ENCODE measurements around the gene MAP2K2. TPM values are rescaled to one million over a fixed set of nuclear protein-coding genes. Genes with fewer than 3 reads are reported as not detected.

The MAP2K2 gene
- 104 to 145 TPM (median 123 TPM) in 5 replicates for total RNA-seq (2022; extraction: Qiagen RNA extraction; ENCODE audit: low read depth)

GRCh38 chr19:4123615-4124568 is at the start of gene MAP2K2:
MAP2K2 (minus strand) TSS chr19:4124122; CDS start chr19:4123875, 247 bp downstream.

GRCh38 chr19:4066682-4067395 is 57.1 kb downstream of the MAP2K2 start, which contains the start of gene ZBTB7A:
ZBTB7A (minus strand) TSS chr19:4066899; CDS start chr19:4055232, 11,667 bp downstream.

Other genes with a start within 250 kb of the MAP2K2 start
- gene ATCAY, start 243.4 kb downstream of the MAP2K2 start, total RNA-seq (2022; extraction: Qiagen RNA extraction; ENCODE audit: low read depth): 0.09 to 0.24 TPM (median 0.18 TPM) in 5 replicates
- not detected in 5 replicates for gene NMRK2, start 191.1 kb downstream of the MAP2K2 start, total RNA-seq (2022; extraction: Qiagen RNA extraction; ENCODE audit: low read depth)
- 42.8 to 52.6 TPM (median 47.8 TPM) in 5 replicates for gene DAPK3, start 153.0 kb downstream of the MAP2K2 start, total RNA-seq (2022; extraction: Qiagen RNA extraction; ENCODE audit: low read depth)
- gene EEF2, start 138.7 kb downstream of the MAP2K2 start, total RNA-seq (2022; extraction: Qiagen RNA extraction; ENCODE audit: low read depth): 976 to 1,139 TPM (median 1,107 TPM) in 5 replicates
- 12.5 to 18.9 TPM (median 17.4 TPM) in 5 replicates for gene PIAS4, start 116.4 kb downstream of the MAP2K2 start, total RNA-seq (2022; extraction: Qiagen RNA extraction; ENCODE audit: low read depth)
- gene ZBTB7A, start 57.2 kb downstream of the MAP2K2 start, total RNA-seq (2022; extraction: Qiagen RNA extraction; ENCODE audit: low read depth): 13.0 to 19.5 TPM (median 18.2 TPM) in 5 replicates
- 0.05 to 0.07 TPM (median 0.06 TPM) in 3 of 5 replicates, not detected in the others for gene CREB3L3, start 29.5 kb upstream of the MAP2K2 start, total RNA-seq (2022; extraction: Qiagen RNA extraction; ENCODE audit: low read depth)
- gene SIRT6, start 58.4 kb upstream of the MAP2K2 start, total RNA-seq (2022; extraction: Qiagen RNA extraction; ENCODE audit: low read depth): 23.7 to 36.2 TPM (median 28.3 TPM) in 5 replicates
- gene ANKRD24, start 58.6 kb upstream of the MAP2K2 start, total RNA-seq (2022; extraction: Qiagen RNA extraction; ENCODE audit: low read depth): 0.10 to 0.26 TPM (median 0.23 TPM) in 5 replicates
- 2.6 to 4.2 TPM (median 2.9 TPM) in 5 replicates for gene EBI3, start 105.4 kb upstream of the MAP2K2 start, total RNA-seq (2022; extraction: Qiagen RNA extraction; ENCODE audit: low read depth)
- gene YJU2, start 123.0 kb upstream of the MAP2K2 start, total RNA-seq (2022; extraction: Qiagen RNA extraction; ENCODE audit: low read depth): 18.2 to 22.4 TPM (median 19.1 TPM) in 5 replicates
- gene SHD, start 155.1 kb upstream of the MAP2K2 start, total RNA-seq (2022; extraction: Qiagen RNA extraction; ENCODE audit: low read depth): 0.04 to 0.05 TPM in 2 of 5 replicates, not detected in the others
- not detected in 5 replicates for gene TMIGD2, start 178.3 kb upstream of the MAP2K2 start, total RNA-seq (2022; extraction: Qiagen RNA extraction; ENCODE audit: low read depth)
- gene FSD1, start 180.5 kb upstream of the MAP2K2 start, total RNA-seq (2022; extraction: Qiagen RNA extraction; ENCODE audit: low read depth): 7.5 to 8.4 TPM (median 7.8 TPM) in 5 replicates
- not detected in 5 replicates for gene STAP2, start 214.7 kb upstream of the MAP2K2 start, total RNA-seq (2022; extraction: Qiagen RNA extraction; ENCODE audit: low read depth)
- gene MPND, start 219.4 kb upstream of the MAP2K2 start, total RNA-seq (2022; extraction: Qiagen RNA extraction; ENCODE audit: low read depth): 7.4 to 12.2 TPM (median 11.0 TPM) in 5 replicates

Measured in A549 treated with DMSO at 1 μM for 4 hours (cell line).